Uterus (tissue), 2 donors: Measurements from ENCODE around the gene COPZ1.

Experiments used
- CTCF ChIP-seq, 4 experiments: fragments of 200-600 bp in 2 of 4; fragments of 450-650 bp in 2 of 4; sonication (generic) in 2 of 4; IDR thresholded peaks; one replicate each; pipeline ENCODE4 v1.5.1; 2016 to 2019; ENCODE audit warnings: antibody characterized with exemption in 4 of 4, mild to moderate bottlenecking in 2 of 4, moderate library complexity in 1 of 4
- POLR2A ChIP-seq, 2 donors: fragments of 450-650 bp; IDR thresholded peaks; one replicate each; pipeline ENCODE4 v1.6.1; 2016; ENCODE audit warnings: antibody characterized with exemption in 2 of 2, mild to moderate bottlenecking in 1 of 2, moderate library complexity in 1 of 2

DNA sequence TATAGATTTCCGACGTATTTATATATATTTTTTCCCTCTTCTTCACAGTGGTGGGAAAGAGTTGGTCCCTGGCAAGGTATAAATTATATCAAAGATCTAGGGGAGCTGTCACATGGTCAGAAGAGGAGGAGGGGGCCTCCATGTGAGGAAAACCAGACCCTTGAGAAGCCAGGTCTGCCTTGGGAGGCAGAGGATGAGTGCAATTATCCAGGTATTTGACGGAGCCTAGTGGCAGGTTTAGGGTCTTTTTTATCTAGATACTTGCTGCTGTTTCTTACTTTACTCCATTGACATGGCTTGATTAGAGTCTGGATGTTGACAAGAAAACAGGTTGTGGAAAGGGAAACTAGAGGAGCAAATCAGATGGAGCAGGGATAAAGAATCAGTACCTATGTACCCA lies 5.5 kb downstream of the COPZ1 start:
- no peak for TF ChIP-seq CTCF (IDR thresholded peaks at IDR 0.05)
- TF ChIP-seq POLR2A (IDR thresholded peaks at IDR 0.05) = no peak
